Ovary (tissue), 9 donors: ENCODE measurements around the gene EFEMP2. TPM values are rescaled to one million over a fixed set of nuclear protein-coding genes. Genes with fewer than 3 reads are reported as not detected.

Source experiments
- DNase-seq, 5 donors: peaks; one replicate each; pipeline ENCODE4 v3.0.0-alpha.2; 2019 to 2020
- H3K27ac ChIP-seq, 2 donors: fragments of 200-600 bp; one replicate each; pipeline versions ENCODE4 v1.5.1 to v1.8.0; 2019 to 2022
- H3K27me3 ChIP-seq: fragments of 200-600 bp; one replicate; pipeline ENCODE4 v1.8.0; 2022
- H3K36me3 ChIP-seq: fragments of 200-600 bp; sonication (generic); one replicate; pipeline ENCODE4 v1.5.1; 2019
- H3K4me1 ChIP-seq: one replicate; pipeline ENCODE4 v1.8.1; 2013; ENCODE audit warnings: mild to moderate bottlenecking, moderate library complexity; ENCODE audit not compliant: insufficient read depth
- H3K4me3 ChIP-seq: fragments of 200-600 bp; sonication (generic); one replicate; pipeline ENCODE4 v1.5.1; 2017
- H3K9me3 ChIP-seq, 2 donors: fragments of 200-600 bp in 1 of 2; sonication (generic) in 1 of 2; one replicate each; pipeline versions ENCODE4 v1.5.1 to v1.8.1; 2013 to 2019; ENCODE audit warnings: mild to moderate bottlenecking in 1 of 2, moderate library complexity in 1 of 2
- CTCF ChIP-seq, 3 donors: fragments of 450-650 bp in 2 of 3; fragments of 200-600 bp in 1 of 3; IDR thresholded peaks; one replicate each; pipeline versions ENCODE4 v1.5.1 to v1.8.0; 2016 to 2022; ENCODE audit warnings: antibody characterized with exemption in 3 of 3, mild to moderate bottlenecking in 1 of 3
- EP300 ChIP-seq: sonication (generic); formaldehyde crosslinking; IDR thresholded peaks from one replicate; pipeline ENCODE4 v1.6.1; 2017; ENCODE audit warnings: antibody characterized with exemption
- POLR2A ChIP-seq: fragments of 450-650 bp; IDR thresholded peaks from one replicate; pipeline ENCODE4 v1.6.1; 2017; ENCODE audit warnings: antibody characterized with exemption, mild to moderate bottlenecking, moderate library complexity
- WGBS, 3 donors: extraction: QIAGEN DNeasy Blood & Tissue Kit in 1 of 3; methylation state at CpG; one replicate each; pipeline versions ENCODE4 v1.1.5 to v1.1.7; 2013 to 2017; 5-methylcytosine and 5-hydroxymethylcytosine counted together
- intact Hi-C, 4 donors: fragments of 100-400 bp; cut with DNase I; formaldehyde crosslinking; loops; one replicate each; pipeline versions ENCODE4 v1.11.0 to v1.15.1; 2022 to 2023
- polyA plus RNA-seq, 2 donors: library from polyadenylated mRNA; stranded (reverse); fragments of 200-250 nt in 1 of 2; fragments of 350-450 nt in 1 of 2; fragmentation: Illumina TruSeq in 1 of 2; extraction: RNeasy Lipid Tissue Mini Kit (QIAGEN cat#74804) in 1 of 2; gene quantifications; one replicate each; pipeline ENCODE4 v1.2.3, GENCODE V29; 2013 to 2014
- total RNA-seq, 7 donors: library from RNA; depleted of rRNA in 2 of 7; stranded (reverse); fragments of >200 nt in 2 of 7; fragmentation: NEBNext Ultra II Directional in 3 of 7; extraction: Animal tissue kit (Norgen Biotek cat#: 25700) in 3 of 7; gene quantifications; one replicate each; pipeline versions ENCODE4 v1.1.0 to v1.2.4, GENCODE V29; 2016 to 2023
- donor health status: DM: no; HTN: no; CAD: no; lungs with moderate emphysema.
- donor health status: DM: no; HTN: no; CAD: no.
- donor health status: Bipolar disorder and iron deficiency.
- donor health status: DM: yes; HTN: yes; CAD: no.
- donor health status: DM: no; HTN: no; CAD: no.
- donor health status: DM: yes; HTN: yes; CAD: no.

EFEMP2 gene
- total and polyA plus RNA-seq, 9 donors, result 46.6 to 172 (median 132) TPM

- no peaks in the 10 kb centered on the region for H3K9me3 ChIP-seq
- H3K36me3 ChIP-seq, result no peaks in the 10 kb centered on the region
- no peaks in the 10 kb centered on the region for H3K27me3 ChIP-seq
- peak within 1 kb of the TSS; percentile 78 for H3K4me3 ChIP-seq
- 0 to 1% (median 1%) methylated on average over 43 to 92 of the region's 92 CpGs for WGBS, 3 donors
- DNase-seq, result peak; percentile 97 to 99 (median 98)
- TF ChIP-seq EP300 (peak; percentile 40), CTCF (IDR thresholded peaks at IDR 0.05) (peak in 1 of 3 donors; percentile 26), POLR2A (peak; percentile 97)
- peaks cover 4% of the 10 kb centered on the region for H3K4me1 ChIP-seq
- intact Hi-C loops, result no loop called here
- H3K27ac ChIP-seq, result peak within 1 kb of the TSS; percentile 77 to 90
Observed at GRCh38 chr11:65857853-65858680, 14.5 kb downstream of the EFEMP2 start, which contains the start of gene CFL1. Gene CFL1 (minus strand): TSS chr11:65858180. CDS start chr11:65858099, 81 bp downstream.

- H3K4me1 ChIP-seq, result peaks cover 4% of the 10 kb centered on the region
- H3K9me3 ChIP-seq, result no peaks in the 10 kb centered on the region
- TF ChIP-seq CTCF (IDR thresholded peaks at IDR 0.05) (no peak), EP300 (no peak), POLR2A (no peak)
- H3K4me3 ChIP-seq, result peak overlapping the region; percentile 70
- WGBS, 3 donors, result 0% methylated on average over 18 to 49 of the region's 49 CpGs
- intact Hi-C loops, result no loop called here
- no peaks in the 10 kb centered on the region for H3K27me3 ChIP-seq
- peak; percentile 56 to 79 (median 75) for DNase-seq
- peak overlapping the region; percentile 77 to 86 for H3K27ac ChIP-seq
- H3K36me3 ChIP-seq, result no peaks in the 10 kb centered on the region
Observed at GRCh38 chr11:65857500-65857852, 15.1 kb downstream of the EFEMP2 start.

GRCh38 chr11:65856689-65857499 is 15.7 kb downstream of the EFEMP2 start:
- H3K9me3 ChIP-seq, result no peaks in the 10 kb centered on the region
- peak; percentile 73 to 86 (median 82) for DNase-seq
- peak overlapping the region; percentile 70 for H3K4me3 ChIP-seq
- peak overlapping the region; percentile 77 to 86 for H3K27ac ChIP-seq
- intact Hi-C loops, result no loop called here
- WGBS, 3 donors, result 2 to 3% (median 2%) methylated on average over 35 to 57 of the region's 57 CpGs
- H3K36me3 ChIP-seq, result no peaks in the 10 kb centered on the region
- no peaks in the 10 kb centered on the region for H3K27me3 ChIP-seq
- TF ChIP-seq EP300, result peak; percentile 80
- TF ChIP-seq POLR2A, result peak; percentile 60
- TF ChIP-seq CTCF (IDR thresholded peaks at IDR 0.05), result no peak
- H3K4me1 ChIP-seq, result peaks cover 4% of the 10 kb centered on the region

- WGBS, 3 donors, result 75 to 85% (median 82%) methylated on average over 15 of the region's 15 CpGs
- no peaks in the 10 kb centered on the region for H3K36me3 ChIP-seq
- H3K4me3 ChIP-seq, result no peak overlapping the region
- no peak for TF ChIP-seq CTCF (IDR thresholded peaks at IDR 0.05)
- no peak for TF ChIP-seq POLR2A
- TF ChIP-seq EP300, result no peak
- H3K27ac ChIP-seq, result no peak overlapping the region
- H3K4me1 ChIP-seq, result peaks cover 4% of the 10 kb centered on the region
- H3K9me3 ChIP-seq, result no peaks in the 10 kb centered on the region
- peak in 1 of 5 donors; percentile 23 for DNase-seq
- intact Hi-C loops, result no loop called here
- H3K27me3 ChIP-seq, result no peaks in the 10 kb centered on the region
Observed at GRCh38 chr11:65855927-65856363, 16.7 kb downstream of the EFEMP2 start.
